OCI-LY3 (cell line): ENCODE results near the gene PHAF1.

Source experiments
- CTCF ChIP-seq: fragments of 200-600, 300-600 bp; sonication (generic); IDR thresholded peaks from 2 replicates; pipeline ENCODE4 v1.5.1; 2014; ENCODE audit warnings: antibody characterized with exemption, low read length, low read depth
- EZH2phosphoT487 ChIP-seq: fragments of 200-600 bp; shearing (Covaris generic); IDR thresholded peaks from 2 replicates; pipeline ENCODE4 v1.6.1; 2018; ENCODE audit warnings: antibody characterized with exemption, mixed run types, low read depth

GRCh38 chr16:67148221-67148620, 38.5 kb downstream of the PHAF1 start:
- TF ChIP-seq CTCF (no peak), EZH2phosphoT487 (no peak)
